Measurements from ENCODE around the gene MCM8. TPM values are rescaled to one million over a fixed set of nuclear protein-coding genes. Genes with fewer than 3 reads are reported as not detected.

MCM8 gene
- total and polyA plus RNA-seq, 7 donors, result 1.8 to 8.0 (median 5.6) TPM

GRCh38 chr20:6008254-6008653, 57.8 kb downstream of the MCM8 start:
- no peak for TF ChIP-seq POLR2A (IDR thresholded peaks at IDR 0.05)
- peak in 3 of 4 donors; percentile 10 to 37 (median 25) for TF ChIP-seq POLR2AphosphoS5 (IDR thresholded peaks at IDR 0.05)
- Histone ChIP-seq H3K27me3 (no peaks in the 10 kb centered on the region), H3K36me3 (peaks cover 0 to 31% (median 11%) of the 10 kb centered on the region in 4 donors), H3K27ac (peak overlapping the region; percentile 35 to 66 (median 47)), H3K4me1 (peaks cover 0 to 31% (median 26%) of the 10 kb centered on the region in 4 donors), H3K9me3 (no peaks in the 10 kb centered on the region), H3K4me3 (no peak overlapping the region)
- WGBS, 2 donors, result 14 to 55% methylated on average over 5 of the region's 5 CpGs
- peak; percentile 82 for DNase-seq
- intact Hi-C loops (cut with DNase I), result no loop called here

GRCh38 chr20:6012179-6012578, 61.7 kb downstream of the MCM8 start:
- Histone ChIP-seq H3K36me3 (peaks cover 0 to 58% (median 14%) of the 10 kb centered on the region in 4 donors), H3K4me1 (peaks cover 0 to 18% (median 17%) of the 10 kb centered on the region in 4 donors), H3K27ac (no peak overlapping the region), H3K27me3 (no peaks in the 10 kb centered on the region), H3K9me3 (no peaks in the 10 kb centered on the region), H3K4me3 (no peak overlapping the region)
- DNase-seq, result no peak
- WGBS, 2 donors, result 96 to 97% methylated on average over 5 of the region's 5 CpGs
- TF ChIP-seq POLR2A (IDR thresholded peaks at IDR 0.05) (no peak), EP300 (IDR thresholded peaks at IDR 0.05) (no peak), CTCF (IDR thresholded peaks at IDR 0.05) (no peak), POLR2AphosphoS5 (IDR thresholded peaks at IDR 0.05) (no peak)
- intact Hi-C loops (cut with DNase I), result no loop called here

- no peaks in the 10 kb centered on the region for H3K27me3 ChIP-seq
- H3K9me3 ChIP-seq, result no peaks in the 10 kb centered on the region
- no peaks in the 10 kb centered on the region for H3K4me1 ChIP-seq
- 75 to 87% methylated on average over 3 of the region's 3 CpGs for WGBS, 2 donors
- intact Hi-C loops (cut with DNase I), result no loop called here
- DNase-seq, result no peak
- TF ChIP-seq EP300 (IDR thresholded peaks at IDR 0.05) (no peak), CTCF (IDR thresholded peaks at IDR 0.05) (no peak), POLR2A (IDR thresholded peaks at IDR 0.05) (no peak), POLR2AphosphoS5 (IDR thresholded peaks at IDR 0.05) (no peak)
- H3K36me3 ChIP-seq, result peaks cover 0 to 58% (median 15%) of the 10 kb centered on the region in 4 donors
- H3K27ac ChIP-seq, result no peak overlapping the region
- H3K4me3 ChIP-seq, result no peak overlapping the region
Observed at GRCh38 chr20:6014017-6014416, 63.6 kb downstream of the MCM8 start.

GRCh38 chr20:6014957-6015356, 64.5 kb downstream of the MCM8 start:
- intact Hi-C loops (cut with DNase I), result no loop called here
- TF ChIP-seq EP300 (IDR thresholded peaks at IDR 0.05), result no peak
- no peak for TF ChIP-seq POLR2AphosphoS5 (IDR thresholded peaks at IDR 0.05)
- TF ChIP-seq CTCF (IDR thresholded peaks at IDR 0.05), result no peak
- no peak for TF ChIP-seq POLR2A (IDR thresholded peaks at IDR 0.05)
- H3K9me3 ChIP-seq, result no peaks in the 10 kb centered on the region
- H3K27ac ChIP-seq, result no peak overlapping the region
- no peak for DNase-seq
- no peaks in the 10 kb centered on the region for H3K27me3 ChIP-seq
- no peaks in the 10 kb centered on the region for H3K4me1 ChIP-seq
- 90 to 93% methylated on average over 4 of the region's 4 CpGs for WGBS, 2 donors
- no peak overlapping the region for H3K4me3 ChIP-seq
- H3K36me3 ChIP-seq, result peaks cover 0 to 57% (median 14%) of the 10 kb centered on the region in 4 donors

GRCh38 chr20:6017467-6017866, 67.0 kb downstream of the MCM8 start:
- H3K4me1 ChIP-seq, result no peaks in the 10 kb centered on the region
- peaks cover 0 to 42% (median 4%) of the 10 kb centered on the region in 4 donors for H3K36me3 ChIP-seq

More at GRCh38 chr20:6017467-6017866, 67.0 kb downstream of the MCM8 start:
- no peaks in the 10 kb centered on the region for H3K9me3 ChIP-seq
- DNase-seq, result no peak
- intact Hi-C loops (cut with DNase I), result no loop called here
- no peak overlapping the region for H3K4me3 ChIP-seq
- H3K27ac ChIP-seq, result no peak overlapping the region
- H3K27me3 ChIP-seq, result no peaks in the 10 kb centered on the region
- TF ChIP-seq CTCF (IDR thresholded peaks at IDR 0.05) (no peak), POLR2A (IDR thresholded peaks at IDR 0.05) (no peak), EP300 (IDR thresholded peaks at IDR 0.05) (no peak), POLR2AphosphoS5 (IDR thresholded peaks at IDR 0.05) (no peak)

All from sigmoid colon (tissue), 7 donors.